ENCODE measurements around the gene CHCHD1.
"Not testable (repeated sequence)": the region's sequence is repeated elsewhere in the genome, so short reads cannot be mapped to it uniquely, and the experiment has no call there.

Gene CHCHD1

GRCh38 chr10:73796035-73796434 lies 14.2 kb downstream of the CHCHD1 start:
- DNase-seq = not testable (repeated sequence)

DNA sequence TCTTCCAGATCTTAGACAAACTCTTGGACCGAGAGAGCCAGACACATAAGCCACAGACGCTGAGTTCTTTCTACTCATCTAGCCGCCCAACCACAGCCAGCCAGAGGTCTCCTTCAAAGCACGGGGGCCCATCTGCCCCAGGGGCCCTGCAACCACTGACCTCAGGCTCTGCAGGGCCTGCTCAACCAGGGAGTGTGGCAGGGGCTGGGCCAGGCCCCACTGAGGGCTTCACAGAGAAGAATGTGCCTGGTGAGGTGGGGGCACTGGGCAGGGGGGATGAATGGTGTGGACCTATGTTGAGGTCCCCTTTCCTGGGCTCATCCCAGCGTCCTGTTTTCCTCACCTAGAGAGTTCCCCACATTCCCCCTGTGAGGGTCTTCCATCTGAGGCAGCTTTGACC lies 14.9 kb downstream of the CHCHD1 start:
- no peak for DNase-seq

- no peak for DNase-seq
Observed at GRCh38 chr10:73797324-73798025, 15.6 kb downstream of the CHCHD1 start.

DNA sequence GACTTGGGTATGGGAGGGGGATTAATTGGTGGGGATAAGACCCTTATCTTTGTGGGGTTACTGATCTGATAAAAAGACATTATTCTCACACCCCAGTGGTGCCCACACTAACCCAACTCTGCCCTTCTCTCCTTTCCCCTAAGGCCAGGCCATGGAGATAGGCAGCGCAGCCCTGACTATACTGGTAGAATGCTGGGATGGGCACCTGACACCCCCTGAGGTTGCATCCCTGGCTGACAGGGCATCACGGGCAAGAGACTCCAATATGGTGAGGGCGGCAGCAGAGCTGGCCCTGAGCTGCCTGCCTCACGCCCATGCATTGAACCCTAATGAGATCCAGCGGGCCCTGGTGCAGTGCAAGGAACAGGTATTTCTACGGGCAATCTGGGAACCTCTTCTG lies 16.2 kb downstream of the CHCHD1 start:
- no peak for DNase-seq

- DNase-seq = no peak
Observed at GRCh38 chr10:73798927-73799560, 17.2 kb downstream of the CHCHD1 start.

DNA sequence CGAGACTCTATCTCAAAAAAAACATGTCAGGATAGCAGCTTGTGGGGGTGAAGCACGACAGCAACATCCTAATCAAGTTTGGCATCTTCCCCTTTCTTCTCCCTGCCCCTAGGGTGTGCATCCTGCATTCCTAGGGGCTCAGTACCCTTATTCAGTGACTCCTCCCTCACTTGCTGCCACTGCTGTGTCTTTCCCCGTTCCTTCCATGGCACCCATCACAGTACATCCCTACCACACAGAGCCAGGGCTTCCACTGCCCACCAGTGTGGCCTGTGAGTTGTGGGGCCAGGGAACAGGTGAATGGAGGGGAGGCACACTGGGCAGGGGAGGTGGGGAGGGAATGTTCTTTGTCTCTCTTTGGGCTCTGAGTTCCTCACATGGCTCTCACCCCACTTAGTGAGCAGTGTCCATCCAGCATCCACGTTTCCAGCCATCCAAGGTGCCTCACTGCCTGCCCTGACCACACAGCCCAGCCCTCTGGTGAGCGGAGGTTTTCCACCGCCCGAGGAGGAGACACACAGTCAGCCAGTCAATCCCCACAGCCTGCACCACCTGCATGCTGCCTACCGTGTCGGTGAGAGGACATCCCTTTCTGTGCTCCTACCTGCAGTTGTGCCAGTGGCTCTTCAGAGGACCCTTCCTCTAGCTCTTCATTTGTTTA lies 18.2 kb downstream of the CHCHD1 start:
- DNase-seq = no peak

DNA sequence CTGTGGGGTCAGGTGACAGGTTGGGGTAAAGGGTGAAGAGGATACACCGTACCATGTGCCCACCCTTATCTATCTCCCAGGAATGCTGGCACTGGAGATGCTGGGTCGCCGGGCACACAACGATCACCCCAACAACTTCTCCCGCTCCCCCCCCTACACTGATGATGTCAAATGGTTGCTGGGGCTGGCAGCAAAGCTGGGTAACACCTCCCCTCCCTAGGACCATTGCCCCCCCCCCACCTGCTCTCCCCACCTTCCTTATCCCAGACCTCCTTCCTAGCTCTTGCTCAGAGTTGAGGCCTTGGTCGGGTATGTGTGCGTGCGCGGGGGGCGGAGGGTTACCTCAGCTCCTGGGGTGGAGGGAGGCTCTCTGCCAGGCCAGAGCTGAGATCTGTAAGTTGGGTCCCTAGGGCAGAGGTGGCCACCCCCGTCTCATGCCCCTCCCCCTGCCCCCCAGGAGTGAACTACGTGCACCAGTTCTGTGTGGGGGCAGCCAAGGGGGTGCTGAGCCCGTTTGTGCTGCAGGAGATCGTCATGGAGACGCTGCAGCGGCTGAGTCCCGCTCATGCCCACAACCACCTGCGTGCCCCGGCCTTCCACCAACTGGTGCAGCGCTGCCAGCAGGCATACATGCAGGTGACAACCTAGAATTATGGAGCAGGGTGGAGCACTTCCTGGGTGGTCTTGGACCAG lies 18.9 kb downstream of the CHCHD1 start:
- DNase-seq = no peak

- no peak for DNase-seq
Observed at GRCh38 chr10:73801253-73801590, 19.4 kb downstream of the CHCHD1 start.

- no peak for DNase-seq
Observed at GRCh38 chr10:73802276-73802991, 20.6 kb downstream of the CHCHD1 start.

GRCh38 chr10:73803680-73804286 lies 21.9 kb downstream of the CHCHD1 start:
- no peak for DNase-seq

DNA sequence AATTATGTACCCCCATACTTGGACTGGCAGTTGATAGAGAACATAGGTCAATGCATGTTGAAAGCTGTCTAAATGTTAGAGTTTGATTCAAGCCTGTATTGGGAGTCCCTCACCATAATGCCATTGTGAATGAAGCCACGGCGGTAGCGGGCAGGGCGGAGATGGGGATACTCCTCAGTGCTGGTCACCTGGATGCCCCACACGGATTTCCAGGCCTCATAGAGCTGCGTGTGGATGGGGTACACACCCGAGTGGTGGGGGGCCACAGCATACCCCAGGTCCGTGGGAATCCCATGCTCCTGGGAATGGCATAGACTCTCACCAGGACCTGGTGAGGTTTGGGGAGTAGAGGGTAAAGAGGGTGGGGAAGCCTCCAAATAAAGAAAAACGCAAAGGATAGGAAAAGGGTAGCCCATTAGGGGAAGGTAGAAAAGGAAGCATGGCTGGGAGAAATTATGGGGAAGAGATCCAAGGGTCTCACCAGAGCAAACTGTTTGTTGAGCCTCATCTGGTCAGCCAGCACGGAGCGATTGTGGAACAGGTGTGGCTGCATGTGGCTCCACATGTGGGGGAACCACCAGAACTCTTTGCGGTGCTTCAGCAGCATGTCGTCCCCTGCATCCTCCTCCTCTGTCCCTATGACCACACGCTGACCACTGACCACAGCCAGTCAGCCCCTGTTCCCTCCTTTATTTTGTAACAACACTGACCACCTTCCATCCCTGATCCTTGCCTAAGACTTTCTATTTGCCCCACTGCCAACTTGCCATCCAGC lies 24.5 kb downstream of the CHCHD1 start:
- DNase-seq = no peak

GRCh38 chr10:73807471-73807870 lies 25.6 kb downstream of the CHCHD1 start:
- no peak for DNase-seq

DNA sequence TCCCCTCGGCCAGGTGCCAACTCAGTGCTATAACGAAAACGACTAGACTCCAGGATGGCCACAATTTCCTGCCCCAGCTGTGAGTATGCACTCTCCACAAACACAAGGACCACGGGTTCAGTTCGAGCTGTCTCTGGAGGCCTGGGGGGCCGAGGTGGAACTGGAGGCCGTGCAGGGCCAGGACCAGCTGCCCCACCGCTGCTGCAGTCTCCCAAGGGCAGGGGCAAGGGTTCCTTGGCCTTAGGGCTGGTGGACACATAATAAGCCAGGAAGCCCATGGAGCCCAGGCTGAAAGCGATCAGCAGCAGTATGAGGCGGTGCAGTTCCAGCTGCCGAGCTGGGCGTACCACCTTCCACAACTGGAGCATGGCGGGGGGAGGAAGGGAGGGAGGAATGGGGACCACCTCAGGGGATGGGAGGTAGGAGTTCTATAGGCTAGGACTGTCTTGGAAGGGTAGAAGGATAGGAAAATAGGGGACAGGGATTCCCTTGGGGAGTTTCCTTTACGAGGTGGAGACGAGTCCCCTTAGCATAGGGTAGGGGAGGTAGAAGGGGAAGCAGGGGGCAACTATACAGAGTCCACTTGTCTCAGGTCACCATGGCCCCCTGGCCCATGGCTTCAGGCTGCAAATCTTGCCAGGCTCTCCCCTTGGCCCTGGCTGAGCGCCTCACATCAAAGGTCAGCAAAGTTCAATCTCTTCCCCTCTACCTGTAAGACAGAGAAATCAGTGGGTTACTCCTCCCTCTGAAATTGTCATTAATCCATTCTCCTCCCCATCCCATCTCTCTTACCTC lies 26.4 kb downstream of the CHCHD1 start:
- no peak for DNase-seq

GRCh38 chr10:73809061-73809818 lies 27.4 kb downstream of the CHCHD1 start:
- no peak for DNase-seq

- DNase-seq = no peak
Observed at GRCh38 chr10:73810358-73810734, 28.5 kb downstream of the CHCHD1 start.

- DNase-seq = no peak
Observed at GRCh38 chr10:73810735-73811465, 29.1 kb downstream of the CHCHD1 start.

DNA sequence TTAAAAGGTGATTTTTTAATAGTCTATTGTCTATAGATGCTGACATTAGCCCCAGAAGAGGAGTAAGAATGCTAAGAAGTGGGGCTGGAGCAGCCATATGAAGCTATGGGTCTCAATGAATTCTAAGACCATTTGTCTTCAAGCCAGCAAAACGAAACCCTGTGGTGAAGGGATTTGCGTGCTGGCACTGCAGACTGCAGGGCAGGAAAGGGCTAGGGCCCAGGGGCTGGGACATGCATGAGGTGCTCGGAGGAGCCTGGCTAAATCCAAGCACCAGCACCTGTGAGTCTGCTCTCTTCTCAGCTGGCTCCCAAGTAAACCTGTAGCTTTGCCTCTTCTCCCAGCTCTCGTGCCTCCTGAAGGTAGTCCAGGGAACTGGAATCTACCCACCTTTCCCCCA lies 30.8 kb downstream of the CHCHD1 start:
- DNase-seq = no peak

GRCh38 chr10:73813333-73813732 lies 31.5 kb downstream of the CHCHD1 start:
- no peak for DNase-seq

DNA sequence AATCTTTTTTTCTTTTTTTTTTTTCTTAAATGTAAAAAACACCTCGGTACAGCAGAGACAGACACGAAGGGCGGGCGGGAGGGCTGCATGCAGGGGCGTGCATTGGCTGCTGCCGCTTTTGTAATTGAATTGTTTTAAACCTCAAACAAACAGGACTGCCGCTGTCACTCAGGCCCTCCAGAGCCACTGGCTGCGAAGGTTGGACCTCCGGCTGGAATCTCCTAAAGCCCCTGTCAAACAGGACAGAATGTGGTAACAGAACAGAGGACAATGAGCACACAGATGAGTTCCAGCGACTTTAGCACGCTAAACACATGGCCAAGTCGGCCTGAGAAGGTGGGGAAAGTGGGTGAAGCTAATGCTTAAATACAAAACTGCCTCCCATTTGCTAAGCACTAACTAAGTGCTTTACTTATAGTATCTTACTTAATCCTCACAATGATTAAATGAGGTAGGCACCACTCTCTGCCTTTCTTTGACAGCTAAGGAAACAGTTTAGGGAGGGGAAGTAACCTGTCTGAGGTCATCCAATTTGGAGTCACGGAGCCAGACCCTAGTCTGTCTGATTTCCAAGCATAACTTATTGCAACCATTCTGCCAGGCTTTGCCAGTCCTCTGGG lies 32.5 kb downstream of the CHCHD1 start:
- DNase-seq = no peak
